Measurements from ENCODE around the gene AIF1. TPM values are rescaled to one million over a fixed set of nuclear protein-coding genes. Genes with fewer than 3 reads are reported as not detected.

Gene AIF1
- total RNA-seq, 1 experiment from 2014 or later = 2.2 TPM

DNA sequence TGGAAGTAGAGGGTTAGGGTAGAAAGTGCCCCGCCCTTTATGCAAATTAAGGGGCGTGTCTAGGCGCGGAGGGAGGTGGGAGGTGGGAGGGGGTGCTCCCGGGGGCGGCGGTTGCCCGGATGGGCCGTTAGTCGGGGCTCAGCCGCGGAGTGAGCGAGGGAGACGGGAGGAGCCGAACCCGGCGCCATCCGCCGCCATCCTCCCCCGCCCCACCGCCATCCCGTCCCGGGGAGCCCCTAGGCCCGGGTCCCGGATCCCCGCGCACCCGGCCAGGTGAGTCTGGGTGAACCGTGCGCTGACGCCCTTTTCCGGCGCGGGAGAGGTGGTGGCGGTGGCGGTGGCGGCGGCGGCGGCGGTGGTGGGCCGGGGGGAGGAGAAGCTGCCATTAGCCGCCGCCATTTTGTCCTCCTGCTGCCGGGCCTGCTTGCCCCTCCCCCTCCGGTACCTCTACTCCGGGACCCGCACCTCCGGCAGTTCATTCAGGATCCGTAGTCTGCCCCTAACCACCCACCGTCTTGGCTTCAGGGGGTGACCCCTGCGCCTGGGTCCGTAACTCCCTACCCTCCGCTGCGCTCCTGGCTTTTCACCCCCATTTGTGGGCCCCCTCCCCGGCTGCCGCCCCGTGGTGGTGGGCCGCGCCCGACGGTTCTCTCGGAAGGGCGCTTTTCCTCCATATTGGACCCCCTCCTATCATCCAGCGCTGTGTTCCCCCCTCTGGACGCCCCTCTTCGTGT lies 5.7 kb downstream of the AIF1 start, which contains the start of gene PRRC2A:
Gene PRRC2A (plus strand): TSS at position 130 of the 734 bp plus-strand sequence. CDS start 2,075 bp downstream, outside the sequence.
- no peak for TF ChIP-seq CTCF (IDR thresholded peaks at IDR 0.05; ENCODE audit: insufficient read depth in 1 of 2, low read depth in 1 of 2, low read length in 1 of 2, severe bottlenecking in 1 of 2, unreplicated experiment in 1 of 2)
- POLR2A ChIA-PET = interaction anchor here (0.6 to 1.8 kb wide), 4 partner anchors 32 to 1117 kb away, joined by 3 to 13 read pairs (median 4); partner anchors contain the start of genes BAG6, C6orf47 and DDX39B

GRCh38 chr6:31621320-31621939 lies 6.4 kb downstream of the AIF1 start:
- H3K9me3 Mint-ChIP-seq (ENCODE audit: unreplicated experiment) = no peaks in the 10 kb centered on the region
- Histone ChIP-seq H3K9me3 (no peaks in the 10 kb centered on the region), H3K27me3 (replicated peaks; ENCODE audit: control insufficient read depth, insufficient read depth, low read length) (no peaks in the 10 kb centered on the region), H3K4me1 (peaks cover 9% of the 10 kb centered on the region), H3K36me3 (ENCODE audit: control insufficient read depth, insufficient read depth, low read length) (peaks cover 16% of the 10 kb centered on the region), H3K4me3 (ENCODE audit: low read depth, low read length) (peak overlapping the region; percentile 77)
- DNase-seq = no peak
- BruUV-seq (replicated peaks) = TSS peak; percentile 62
- ChIA-PET POLR2A (interaction anchor here (0.5 to 1.8 kb wide), 4 partner anchors 31 to 43 kb away, joined by 3 to 13 read pairs (median 4); partner anchors contain the start of genes APOM, BAG6, C6orf47 and GPANK1), CTCF (interaction anchor here (1.0 kb wide), 1 partner anchor 36 kb away, joined by 3 read pairs; the partner anchor contains the start of gene LST1)
- H3K36me3 Mint-ChIP-seq (ENCODE audit: insufficient read depth, unreplicated experiment) = peaks cover 62% of the 10 kb centered on the region
- TF ChIP-seq CTCF (IDR thresholded peaks at IDR 0.05; ENCODE audit: insufficient read depth in 1 of 2, low read depth in 1 of 2, low read length in 1 of 2, severe bottlenecking in 1 of 2, unreplicated experiment in 1 of 2) = no peak
- intact Hi-C loops (cut with micrococcal nuclease; ENCODE audit: unreplicated experiment) = loop anchor here (2.0 kb wide), 1 partner anchor 31 kb away; the partner anchor contains the start of gene BAG6
- peak overlapping the region; percentile 99 for H3K27ac Mint-ChIP-seq (ENCODE audit: unreplicated experiment)
- H3K27me3 Mint-ChIP-seq (ENCODE audit: insufficient read depth, unreplicated experiment) = no peaks in the 10 kb centered on the region
- H3K4me3 Mint-ChIP-seq (ENCODE audit: unreplicated experiment) = peak overlapping the region; percentile 83
- peaks cover 12% of the 10 kb centered on the region for H3K4me1 Mint-ChIP-seq (ENCODE audit: low read depth, unreplicated experiment)

More for the DNA sequence above, 5.7 kb downstream of the AIF1 start, which contains the start of gene PRRC2A:
- CTCF ChIA-PET = interaction anchor here (0.6 to 1.0 kb wide), 3 partner anchors 35 to 507 kb away, joined by 3 to 4 read pairs (median 3); partner anchors contain the start of genes ATF6B and LST1
- H3K27me3 Mint-ChIP-seq (ENCODE audit: insufficient read depth, unreplicated experiment) = no peaks in the 10 kb centered on the region
- Histone ChIP-seq H3K27me3 (replicated peaks; ENCODE audit: control insufficient read depth, insufficient read depth, low read length) (no peaks in the 10 kb centered on the region), H3K9me3 (no peaks in the 10 kb centered on the region), H3K4me3 (ENCODE audit: low read depth, low read length) (peak within 1 kb of the TSS; percentile 77), H3K4me1 (peaks cover 13% of the 10 kb centered on the region), H3K36me3 (ENCODE audit: control insufficient read depth, insufficient read depth, low read length) (peaks cover 14% of the 10 kb centered on the region)
- H3K27ac Mint-ChIP-seq (ENCODE audit: unreplicated experiment) = peak within 1 kb of the TSS; percentile 99
- peak within 1 kb of the TSS; percentile 83 for H3K4me3 Mint-ChIP-seq (ENCODE audit: unreplicated experiment)
- peaks cover 56% of the 10 kb centered on the region for H3K36me3 Mint-ChIP-seq (ENCODE audit: insufficient read depth, unreplicated experiment)
- H3K9me3 Mint-ChIP-seq (ENCODE audit: unreplicated experiment) = no peaks in the 10 kb centered on the region
- peak; percentile 81 to 87 for DNase-seq
- intact Hi-C loops (cut with micrococcal nuclease; ENCODE audit: unreplicated experiment) = loop anchor here (1.0 to 2.0 kb wide), 3 partner anchors 32 to 74 kb away; partner anchors contain the start of genes ATP6V1G2 and BAG6
- no TSS peak for BruUV-seq (replicated peaks)
- H3K4me1 Mint-ChIP-seq (ENCODE audit: low read depth, unreplicated experiment) = peaks cover 12% of the 10 kb centered on the region

DNA sequence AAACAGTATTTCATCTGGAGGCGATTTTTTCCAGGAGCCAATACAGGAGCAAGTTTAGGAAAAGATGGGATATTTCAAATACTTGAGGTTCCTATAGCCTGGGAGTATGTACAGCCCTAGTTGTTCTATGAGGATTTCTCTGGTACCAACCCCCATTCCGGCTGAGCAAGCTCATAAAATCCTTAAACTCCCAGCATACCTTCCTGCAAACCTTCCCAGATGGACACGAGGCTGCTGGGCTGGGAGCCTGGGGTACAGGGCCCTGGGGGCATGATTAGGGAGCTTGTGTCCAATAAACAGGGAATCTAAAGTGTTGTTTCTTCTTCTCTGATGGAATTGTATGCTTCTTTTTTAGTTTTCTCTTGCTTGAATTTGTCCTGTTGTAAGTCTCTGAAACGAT lies 7.0 kb downstream of the AIF1 start:
- Histone ChIP-seq H3K4me3 (ENCODE audit: low read depth, low read length) (peak overlapping the region; percentile 77), H3K27me3 (replicated peaks; ENCODE audit: control insufficient read depth, insufficient read depth, low read length) (no peaks in the 10 kb centered on the region), H3K36me3 (ENCODE audit: control insufficient read depth, insufficient read depth, low read length) (peaks cover 18% of the 10 kb centered on the region), H3K9me3 (no peaks in the 10 kb centered on the region), H3K4me1 (peaks cover 9% of the 10 kb centered on the region)
- peaks cover 68% of the 10 kb centered on the region for H3K36me3 Mint-ChIP-seq (ENCODE audit: insufficient read depth, unreplicated experiment)
- TF ChIP-seq CTCF (IDR thresholded peaks at IDR 0.05; ENCODE audit: insufficient read depth in 1 of 2, low read depth in 1 of 2, low read length in 1 of 2, severe bottlenecking in 1 of 2, unreplicated experiment in 1 of 2) = no peak
- ChIA-PET CTCF (no interaction called here), POLR2A (interaction anchor here (0.5 to 1.4 kb wide), 4 partner anchors 30 to 43 kb away, joined by 3 to 4 read pairs (median 4); partner anchors contain the start of genes APOM, BAG6, C6orf47 and GPANK1)
- H3K27me3 Mint-ChIP-seq (ENCODE audit: insufficient read depth, unreplicated experiment) = no peaks in the 10 kb centered on the region
- intact Hi-C loops (cut with micrococcal nuclease; ENCODE audit: unreplicated experiment) = loop anchor here (2.0 kb wide), 1 partner anchor 31 kb away; the partner anchor contains the start of gene BAG6
- H3K27ac Mint-ChIP-seq (ENCODE audit: unreplicated experiment) = peak overlapping the region; percentile 99
- H3K4me3 Mint-ChIP-seq (ENCODE audit: unreplicated experiment) = peak overlapping the region; percentile 83
- peaks cover 12% of the 10 kb centered on the region for H3K4me1 Mint-ChIP-seq (ENCODE audit: low read depth, unreplicated experiment)
- H3K9me3 Mint-ChIP-seq (ENCODE audit: unreplicated experiment) = no peaks in the 10 kb centered on the region
- BruUV-seq (replicated peaks) = no TSS peak
- no peak for DNase-seq

Data from Caco-2 (cell line).